Uterus (tissue), 4 donors: ENCODE measurements around the gene BMP10. TPM values are rescaled to one million over a fixed set of nuclear protein-coding genes. Genes with fewer than 3 reads are reported as not detected.

Source experiments
- DNase-seq, 2 donors: peaks; one replicate each; pipeline ENCODE4 v3.0.0-alpha.2; 2019 to 2020
- H3K27ac ChIP-seq, 2 donors: fragments of 200-600 bp; sonication (generic); 1 replicate in 1 of 2; 2 replicates in 1 of 2; pipeline ENCODE4 v1.5.1; 2016 to 2018
- H3K27me3 ChIP-seq, 2 donors: fragments of 200-600 bp; sonication (generic); one replicate each; pipeline ENCODE4 v1.5.1; 2018 to 2019; ENCODE audit warnings: control low read depth in 1 of 2
- H3K36me3 ChIP-seq, 2 donors: fragments of 200-600 bp; sonication (generic); one replicate each; pipeline ENCODE4 v1.5.1; 2019; ENCODE audit warnings: control low read depth in 1 of 2
- H3K4me1 ChIP-seq, 2 donors: fragments of 200-600 bp; sonication (generic); one replicate each; pipeline ENCODE4 v1.5.1; 2018 to 2019; ENCODE audit warnings: control low read depth in 1 of 2
- H3K4me3 ChIP-seq, 2 donors: fragments of 200-600 bp; sonication (generic); 1 replicate in 1 of 2; 2 replicates in 1 of 2; pipeline ENCODE4 v1.5.1; 2018 to 2019; ENCODE audit warnings: mild to moderate bottlenecking in 1 of 2
- H3K9me3 ChIP-seq, 2 donors: fragments of 200-600 bp; sonication (generic); one replicate each; pipeline ENCODE4 v1.5.1; 2019; ENCODE audit warnings: control low read depth in 1 of 2
- POLR2A ChIP-seq, 2 donors: fragments of 450-650 bp; IDR thresholded peaks; one replicate each; pipeline ENCODE4 v1.6.1; 2016; ENCODE audit warnings: antibody characterized with exemption in 2 of 2, mild to moderate bottlenecking in 1 of 2, moderate library complexity in 1 of 2
- intact Hi-C: fragments of 100-400 bp; cut with DNase I; formaldehyde crosslinking; loops from one replicate; pipeline ENCODE4 v1.15.1; 2023; ENCODE audit warnings: low total_unique reads
- total RNA-seq, 4 donors: library from RNA; depleted of rRNA in 3 of 4; stranded (reverse); fragments of >200 nt in 3 of 4; gene quantifications; one replicate each; pipeline versions ENCODE4 v1.1.0 to v1.2.4, GENCODE V29; 2014 to 2023
- TF ChIP-seq, protein P1 (sequence below), 4 experiments: fragments of 200-600 bp in 2 of 4; fragments of 450-650 bp in 2 of 4; sonication (generic) in 2 of 4; IDR thresholded peaks; one replicate each; pipeline ENCODE4 v1.5.1; 2016 to 2019; ENCODE audit warnings: antibody characterized with exemption in 4 of 4, mild to moderate bottlenecking in 2 of 4, moderate library complexity in 1 of 4
- donor health status: DM: yes; HTN: yes; CAD: no.

Gene BMP10
- total RNA-seq, 4 donors from 2014 or later, result not detected

- no peak for TF ChIP-seq POLR2A (IDR thresholded peaks at IDR 0.05)
- TF ChIP-seq, protein P1, sequence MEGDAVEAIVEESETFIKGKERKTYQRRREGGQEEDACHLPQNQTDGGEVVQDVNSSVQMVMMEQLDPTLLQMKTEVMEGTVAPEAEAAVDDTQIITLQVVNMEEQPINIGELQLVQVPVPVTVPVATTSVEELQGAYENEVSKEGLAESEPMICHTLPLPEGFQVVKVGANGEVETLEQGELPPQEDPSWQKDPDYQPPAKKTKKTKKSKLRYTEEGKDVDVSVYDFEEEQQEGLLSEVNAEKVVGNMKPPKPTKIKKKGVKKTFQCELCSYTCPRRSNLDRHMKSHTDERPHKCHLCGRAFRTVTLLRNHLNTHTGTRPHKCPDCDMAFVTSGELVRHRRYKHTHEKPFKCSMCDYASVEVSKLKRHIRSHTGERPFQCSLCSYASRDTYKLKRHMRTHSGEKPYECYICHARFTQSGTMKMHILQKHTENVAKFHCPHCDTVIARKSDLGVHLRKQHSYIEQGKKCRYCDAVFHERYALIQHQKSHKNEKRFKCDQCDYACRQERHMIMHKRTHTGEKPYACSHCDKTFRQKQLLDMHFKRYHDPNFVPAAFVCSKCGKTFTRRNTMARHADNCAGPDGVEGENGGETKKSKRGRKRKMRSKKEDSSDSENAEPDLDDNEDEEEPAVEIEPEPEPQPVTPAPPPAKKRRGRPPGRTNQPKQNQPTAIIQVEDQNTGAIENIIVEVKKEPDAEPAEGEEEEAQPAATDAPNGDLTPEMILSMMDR (IDR thresholded peaks at IDR 0.05), result no peak
- no peak for DNase-seq
- H3K4me3 ChIP-seq, result no peak overlapping the region
- H3K27ac ChIP-seq, result no peak overlapping the region
- intact Hi-C loops, result no loop called here
- H3K36me3 ChIP-seq, result no peaks in the 10 kb centered on the region
- no peaks in the 10 kb centered on the region for H3K9me3 ChIP-seq
- no peaks in the 10 kb centered on the region for H3K27me3 ChIP-seq
- H3K4me1 ChIP-seq, result no peaks in the 10 kb centered on the region
Observed at GRCh38 chr2:68889500-68889899, 18.3 kb upstream of the BMP10 start.

DNA sequence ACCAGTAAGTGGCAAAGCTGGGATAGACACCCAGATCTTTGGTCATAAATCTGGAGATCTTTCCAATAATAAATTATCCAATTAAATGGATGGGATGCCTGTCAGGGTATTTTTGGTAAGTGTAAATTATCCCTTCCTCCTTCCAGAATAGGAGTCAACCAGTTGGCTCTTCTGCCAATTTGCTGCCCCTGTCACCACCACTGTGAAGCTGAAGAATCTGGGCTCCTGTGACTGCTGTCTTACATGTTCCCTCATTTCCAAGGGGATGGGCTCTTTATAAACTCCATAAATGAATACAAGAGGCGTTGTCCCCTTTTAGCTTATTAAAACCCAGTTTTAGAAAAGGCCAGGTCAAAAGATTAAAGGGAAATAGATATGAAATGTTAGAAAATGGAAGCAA lies 17.8 kb upstream of the BMP10 start:
- H3K27me3 ChIP-seq, result no peaks in the 10 kb centered on the region
- H3K27ac ChIP-seq, result no peak overlapping the region
- no peak overlapping the region for H3K4me3 ChIP-seq
- DNase-seq, result no peak
- no peaks in the 10 kb centered on the region for H3K4me1 ChIP-seq
- H3K36me3 ChIP-seq, result no peaks in the 10 kb centered on the region
- TF ChIP-seq, protein P1 (IDR thresholded peaks at IDR 0.05), result no peak
- TF ChIP-seq POLR2A (IDR thresholded peaks at IDR 0.05), result no peak
- intact Hi-C loops, result no loop called here
- H3K9me3 ChIP-seq, result no peaks in the 10 kb centered on the region

DNA sequence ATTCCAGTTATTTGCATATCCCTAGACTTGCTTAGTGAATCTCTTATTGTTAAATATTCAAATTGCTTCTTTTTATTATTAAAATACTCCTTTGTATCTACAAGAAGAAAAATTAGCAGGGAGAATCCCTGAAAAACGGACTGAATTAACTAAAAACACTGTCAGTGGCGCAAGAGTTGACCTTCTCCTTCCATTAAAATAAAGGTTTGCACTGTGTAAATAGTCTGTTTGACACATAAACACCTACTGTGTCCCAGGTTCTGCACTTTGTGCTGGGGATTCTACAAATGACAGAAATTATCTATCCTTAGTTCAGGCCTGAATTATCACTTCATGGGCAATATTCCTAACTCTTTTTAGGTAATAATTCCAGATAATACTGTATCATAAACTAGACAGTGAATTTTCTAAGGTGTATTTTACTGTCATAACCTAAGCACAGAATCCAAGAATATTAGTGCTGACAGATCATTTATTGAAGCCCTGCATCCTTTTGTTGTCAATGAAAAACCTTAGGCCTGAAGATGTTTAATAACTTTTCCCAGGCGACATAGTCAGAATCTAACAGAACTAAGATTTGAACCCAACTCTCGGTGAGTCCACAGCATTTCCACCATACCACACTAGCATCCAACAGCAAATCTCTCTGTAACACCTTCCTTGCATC lies 17.0 kb upstream of the BMP10 start:
- intact Hi-C loops, result no loop called here
- Histone ChIP-seq H3K9me3 (no peaks in the 10 kb centered on the region), H3K36me3 (no peaks in the 10 kb centered on the region), H3K4me3 (no peak overlapping the region), H3K4me1 (no peaks in the 10 kb centered on the region), H3K27me3 (no peaks in the 10 kb centered on the region), H3K27ac (no peak overlapping the region)
- TF ChIP-seq POLR2A (IDR thresholded peaks at IDR 0.05), result no peak
- TF ChIP-seq, protein P1 (IDR thresholded peaks at IDR 0.05), result no peak
- DNase-seq, result no peak

DNA sequence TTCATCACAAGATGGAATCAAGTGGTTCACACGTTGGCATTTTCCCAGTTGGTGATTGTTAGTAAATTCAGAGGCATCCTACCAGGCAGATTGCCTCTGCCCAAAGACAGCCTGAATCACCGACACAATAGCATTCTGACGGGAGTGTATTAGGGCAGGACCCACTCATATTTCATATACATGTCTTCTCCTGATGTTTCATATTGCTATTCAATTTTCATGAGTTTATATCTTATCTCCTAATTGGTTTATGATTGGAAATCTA lies 14.5 kb upstream of the BMP10 start:
- no peak for DNase-seq
- Histone ChIP-seq H3K27ac (no peak overlapping the region), H3K4me1 (no peaks in the 10 kb centered on the region), H3K4me3 (no peak overlapping the region), H3K27me3 (no peaks in the 10 kb centered on the region), H3K9me3 (no peaks in the 10 kb centered on the region), H3K36me3 (no peaks in the 10 kb centered on the region)
- intact Hi-C loops, result no loop called here
- TF ChIP-seq, protein P1 (IDR thresholded peaks at IDR 0.05), result no peak

DNA sequence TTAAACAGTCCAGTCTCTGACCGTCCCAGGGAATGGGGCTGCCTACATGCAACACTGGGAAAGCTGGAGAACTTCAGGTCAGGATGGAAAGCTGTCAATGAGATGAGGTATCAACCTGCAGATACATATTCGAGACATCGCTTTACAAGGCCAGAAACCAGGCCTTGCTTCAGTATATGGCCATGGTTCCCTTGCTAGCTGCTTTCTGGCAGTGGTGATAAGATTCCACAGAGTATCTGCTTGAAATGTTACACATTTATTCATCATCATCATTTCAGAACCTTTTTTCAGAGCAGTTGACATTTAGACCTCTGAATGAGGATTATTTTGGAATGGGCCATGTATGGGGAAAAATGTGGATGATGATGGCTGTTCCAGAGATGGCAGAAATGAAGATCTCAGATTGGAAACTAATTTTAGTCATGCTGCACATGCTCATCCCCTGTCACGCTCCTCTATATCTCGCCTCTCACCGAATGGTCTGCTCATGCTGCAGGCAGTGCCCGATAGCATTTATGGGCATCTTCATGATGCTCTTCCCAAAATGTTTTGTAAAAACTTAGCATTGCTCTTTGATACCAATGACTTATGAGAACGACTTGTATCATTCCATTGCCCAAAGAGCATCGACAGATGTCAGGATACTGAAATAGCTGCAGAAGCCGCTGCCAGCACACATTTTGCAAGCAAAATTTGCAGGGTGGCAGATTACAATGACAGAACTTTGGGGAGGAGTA lies 14.0 kb upstream of the BMP10 start:
- TF ChIP-seq POLR2A (IDR thresholded peaks at IDR 0.05), result no peak
- TF ChIP-seq, protein P1 (IDR thresholded peaks at IDR 0.05), result no peak
- no peak overlapping the region for H3K27ac ChIP-seq
- no peak overlapping the region for H3K4me3 ChIP-seq
- no peaks in the 10 kb centered on the region for H3K36me3 ChIP-seq
- H3K9me3 ChIP-seq, result no peaks in the 10 kb centered on the region
- H3K27me3 ChIP-seq, result no peaks in the 10 kb centered on the region
- no peak for DNase-seq
- intact Hi-C loops, result no loop called here
- H3K4me1 ChIP-seq, result no peaks in the 10 kb centered on the region
